DMS114 treated with DMSO at 0.1 percent for 48 hours (cell line): ENCODE data around the gene FUT2.
"Not testable (repeated sequence)": the region's sequence is repeated elsewhere in the genome, so short reads cannot be mapped to it uniquely, and the experiment has no call there.

Experiments used
- DNase-seq: peaks from one replicate; lab custom pipeline; 2025; ENCODE audit not compliant: unreplicated experiment; lab: John Stamatoyannopoulos, UW

The FUT2 gene

DNA sequence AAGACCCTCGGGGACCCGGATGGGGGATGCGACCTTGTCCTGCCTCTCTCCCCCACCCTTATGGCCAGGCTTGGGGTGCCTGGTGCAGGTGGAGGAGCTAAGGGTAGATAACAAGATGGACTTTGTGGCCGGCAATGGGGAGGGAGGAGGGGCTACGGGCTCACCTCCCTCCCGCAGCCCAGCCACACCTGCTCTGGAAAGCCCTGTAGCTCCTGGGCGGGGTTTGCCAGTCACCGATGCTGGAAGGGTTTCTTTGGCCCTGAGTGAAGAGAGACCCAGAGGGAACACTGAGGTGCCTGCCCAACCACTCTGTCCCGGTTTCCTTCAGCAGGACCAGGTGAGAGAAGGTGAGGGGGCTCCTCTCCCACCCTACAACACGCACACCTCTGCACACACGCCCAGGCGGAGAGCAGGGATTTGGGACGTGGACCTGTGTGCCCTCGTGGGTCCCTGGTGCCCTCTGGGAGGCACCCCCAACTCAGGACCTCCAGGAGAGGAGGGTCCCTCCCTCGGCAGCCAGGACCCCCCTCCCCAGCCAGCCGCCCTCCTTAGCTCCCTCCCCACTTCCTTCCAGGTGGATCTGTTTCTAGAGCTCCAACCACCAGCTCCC is at the start of gene FUT2:
FUT2 (plus strand) TSS at position 229 of the 610 bp plus-strand sequence. CDS start 6,986 bp downstream, outside the sequence.
- DNase-seq, result no peak

DNA sequence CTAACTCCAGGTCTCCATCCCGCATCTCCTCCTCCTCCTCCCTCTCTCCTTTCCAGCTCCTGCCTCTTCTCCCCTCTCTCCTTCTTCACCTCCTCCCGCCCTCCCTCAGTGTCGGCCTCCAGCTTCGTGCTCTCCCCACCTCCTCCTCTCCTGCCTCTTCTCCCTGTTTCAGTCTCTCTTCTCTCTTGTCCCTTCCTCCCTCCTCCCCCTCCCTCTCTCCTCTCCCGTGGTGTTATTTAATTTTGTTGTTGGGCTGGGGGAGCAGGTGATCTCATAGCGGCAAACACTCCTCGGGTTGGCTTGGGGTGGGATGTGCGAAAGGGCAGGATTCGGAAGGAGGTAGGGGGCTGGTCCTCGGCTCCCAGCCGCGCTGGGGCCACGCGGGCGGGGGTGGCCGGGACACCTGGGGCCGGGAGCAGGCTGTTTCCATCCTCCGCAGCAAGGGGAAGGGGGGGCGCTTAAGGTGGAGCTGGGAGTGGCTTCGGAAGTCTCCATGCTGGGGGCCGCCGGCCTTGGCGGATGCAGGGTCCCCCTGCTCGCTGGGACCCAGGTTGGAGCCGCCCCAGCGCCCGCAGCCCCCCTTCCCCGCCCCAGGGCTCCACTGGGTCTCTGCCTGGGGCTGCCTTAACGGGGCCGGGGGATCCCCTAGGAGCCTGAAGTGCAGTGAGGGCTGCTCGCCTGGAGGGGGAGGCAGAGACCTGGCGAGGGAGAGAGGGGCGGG is 49.6 kb upstream of the FUT2 start, which contains the start of gene CA11:
CA11 (minus strand) TSS at position 187 of the 721 bp plus-strand sequence. CDS start 555 bp downstream, outside the sequence.
- peak; percentile 59 for DNase-seq

DNA sequence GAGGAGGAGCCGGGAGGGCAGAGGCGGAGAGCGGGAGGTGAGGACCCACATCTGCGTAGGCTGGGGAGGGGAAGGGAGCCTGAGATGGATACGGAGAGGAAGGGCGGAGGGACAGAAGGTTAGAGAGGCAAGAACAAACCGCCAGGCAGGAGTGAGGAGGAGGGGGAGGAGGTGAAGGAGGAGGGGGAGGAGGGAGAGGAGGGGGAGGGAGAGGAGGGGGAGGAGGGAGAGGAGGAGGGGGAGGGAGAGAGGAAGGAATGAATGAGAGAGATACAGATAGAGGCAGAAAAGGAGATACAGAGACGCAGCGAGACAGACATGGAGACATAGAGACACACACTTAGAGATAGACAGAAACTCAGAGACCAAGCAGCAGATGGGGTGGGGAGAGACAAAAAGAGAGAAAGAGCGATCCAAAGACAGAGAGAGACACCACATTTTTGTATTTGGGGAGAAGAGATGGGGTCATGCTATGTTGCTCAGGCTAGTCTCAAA is 49.0 kb upstream of the FUT2 start:
- no peak for DNase-seq

DNA sequence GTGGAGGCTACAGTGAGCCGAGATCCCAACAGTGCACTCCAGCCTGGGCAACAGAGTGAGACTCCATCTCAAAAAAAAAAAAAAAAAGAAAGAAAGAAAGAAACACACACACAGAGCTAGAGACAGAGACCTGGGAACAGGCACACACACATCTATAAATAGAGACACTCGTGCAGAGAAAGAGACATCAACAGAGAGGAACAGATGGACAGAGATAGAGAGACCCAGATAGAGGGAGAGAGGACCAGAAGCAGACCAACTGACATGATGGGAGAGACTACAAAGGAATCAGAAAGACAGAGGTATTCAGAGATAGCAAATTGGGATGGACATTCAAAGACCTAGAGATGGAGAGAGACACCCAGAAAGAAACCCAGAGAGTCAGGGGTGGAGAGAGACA is 47.6 kb upstream of the FUT2 start:
- no peak for DNase-seq

DNA sequence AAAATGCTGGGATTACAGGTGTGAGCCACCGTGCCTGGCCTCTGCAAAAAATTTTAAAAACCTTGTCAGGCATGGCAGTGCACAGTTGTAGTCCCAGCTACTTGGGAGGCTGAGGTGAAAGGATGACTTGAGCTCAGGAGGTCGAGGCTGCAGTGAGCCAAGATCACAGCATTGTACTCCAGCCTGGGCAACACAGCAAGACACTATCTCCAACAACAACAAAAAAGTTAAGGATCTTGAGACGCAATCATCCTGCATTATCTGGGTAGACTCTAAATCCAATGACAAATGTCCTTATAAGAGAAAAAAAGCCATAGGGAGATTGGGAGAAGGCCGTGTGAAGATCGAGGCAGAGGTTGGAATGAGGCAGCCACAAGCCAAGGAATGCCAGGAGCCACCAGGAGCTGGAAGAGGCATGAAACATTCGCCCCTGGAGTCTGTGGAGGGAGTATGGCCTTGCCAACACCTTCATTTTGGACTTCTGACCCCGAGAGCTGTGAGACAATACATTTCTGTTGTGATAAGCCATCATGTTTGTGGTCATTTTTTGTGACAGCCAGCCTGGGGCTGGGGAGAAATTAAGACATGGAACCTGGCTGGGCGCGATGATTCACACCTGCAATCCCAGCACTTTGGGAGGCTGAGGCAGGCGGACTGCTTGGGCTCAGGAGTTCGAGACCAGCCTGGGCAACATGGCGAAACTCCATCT is 44.6 kb upstream of the FUT2 start:
- no peak for DNase-seq

DNA sequence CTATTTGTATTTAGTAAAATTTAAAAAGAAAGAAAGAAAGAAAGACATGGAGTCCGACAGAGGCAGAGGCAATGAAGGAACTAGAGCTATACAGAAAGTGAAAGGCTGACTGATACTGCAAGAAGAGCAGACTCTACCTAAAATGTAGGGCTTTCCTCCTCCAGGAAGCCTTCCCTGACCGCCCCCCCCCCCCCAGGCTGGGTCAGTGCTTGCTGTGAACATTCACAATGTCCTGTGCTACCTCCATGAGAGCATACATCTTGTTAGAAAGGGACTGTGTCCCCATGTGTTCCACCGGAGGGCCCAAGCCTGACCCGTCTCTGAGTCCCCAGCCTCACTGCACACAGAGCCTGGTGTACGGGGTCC is 44.1 kb upstream of the FUT2 start:
- no peak for DNase-seq

DNA sequence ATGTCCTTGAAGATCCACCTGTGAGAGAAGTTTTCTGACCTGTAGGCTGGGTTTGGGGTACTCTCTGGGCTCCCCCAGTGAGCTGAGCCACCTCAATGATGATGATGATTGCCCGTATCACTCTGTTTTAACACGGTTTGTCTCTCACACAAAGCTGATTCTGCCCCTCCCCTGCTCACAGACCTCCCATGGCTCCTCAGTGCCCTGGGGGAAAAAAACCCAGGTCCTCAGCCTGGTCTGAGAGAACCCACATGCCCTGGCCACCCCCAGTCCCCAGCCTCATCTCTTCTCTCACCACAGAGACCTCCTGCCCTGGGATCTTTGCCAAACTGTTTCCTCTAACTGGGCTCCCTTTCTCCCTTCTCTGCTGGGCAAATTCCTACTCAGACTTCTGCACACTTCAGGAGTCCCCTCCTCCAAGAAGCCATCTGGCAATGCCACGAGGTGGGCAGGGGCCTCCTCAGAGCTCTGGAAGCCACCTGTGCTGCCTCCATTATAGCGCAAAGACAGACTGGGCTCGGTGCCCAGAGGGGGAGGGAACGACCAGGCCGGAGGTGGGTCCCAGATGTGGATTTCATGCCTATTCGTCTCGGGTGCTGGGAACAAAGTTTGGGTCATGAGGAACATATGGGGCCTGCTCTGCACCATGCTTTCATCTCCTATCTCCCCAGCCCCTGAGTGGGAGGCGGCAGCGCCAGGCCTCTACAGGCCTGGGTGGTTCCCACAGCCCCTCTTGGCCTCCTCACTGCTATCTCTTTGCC is 41.3 kb upstream of the FUT2 start:
- no peak for DNase-seq

DNA sequence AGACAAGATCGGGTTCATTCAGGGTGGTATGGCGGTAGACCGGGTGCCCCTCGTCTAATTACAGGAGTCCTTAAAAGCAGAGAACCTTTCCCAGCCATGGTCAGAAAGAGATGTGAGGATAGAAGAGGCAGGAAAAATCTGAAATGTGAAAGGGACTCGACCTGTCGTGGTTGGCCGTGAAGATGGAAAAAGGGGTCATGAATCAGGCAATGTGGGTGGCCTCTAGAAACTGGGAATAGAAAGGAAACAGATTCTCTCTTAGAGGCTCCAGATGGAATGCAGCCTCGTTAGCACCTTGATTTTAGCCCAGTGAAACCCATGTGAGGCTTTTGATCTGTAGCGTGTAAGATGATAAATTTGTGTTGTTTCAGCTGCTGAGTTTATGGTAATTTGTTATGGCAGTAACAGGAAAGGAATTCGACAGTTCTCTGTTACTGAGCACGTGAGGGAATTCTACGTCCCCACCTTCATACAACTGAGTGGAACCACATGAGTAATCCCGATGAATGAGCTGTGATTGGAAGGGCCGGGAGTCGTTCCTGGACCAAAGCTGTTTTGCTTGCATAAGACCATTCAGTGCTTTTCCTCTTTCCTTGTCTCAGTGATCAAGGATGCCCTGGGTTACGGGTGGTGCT is 38.8 kb upstream of the FUT2 start:
- no peak for DNase-seq

DNA sequence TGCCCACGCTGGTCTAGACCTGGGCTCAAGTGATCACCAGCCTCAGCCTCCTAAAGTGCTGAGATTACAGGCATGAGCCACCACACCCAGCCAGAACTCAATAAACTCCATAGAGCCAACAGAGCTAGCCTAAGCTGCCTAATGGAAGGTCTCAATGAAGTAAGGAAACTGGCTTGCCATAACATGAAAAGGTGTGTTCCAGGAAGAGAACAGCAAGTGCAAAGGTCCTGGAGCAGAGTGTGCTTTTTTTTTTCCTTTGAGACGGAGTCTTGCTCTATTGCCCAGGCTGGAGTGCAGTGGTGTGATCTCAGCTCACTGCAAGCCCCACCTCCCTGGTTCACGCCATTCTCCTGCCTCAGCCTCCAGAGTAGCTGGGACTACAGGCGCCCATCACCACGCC is 37.9 kb upstream of the FUT2 start:
- not testable (repeated sequence) for DNase-seq

DNA sequence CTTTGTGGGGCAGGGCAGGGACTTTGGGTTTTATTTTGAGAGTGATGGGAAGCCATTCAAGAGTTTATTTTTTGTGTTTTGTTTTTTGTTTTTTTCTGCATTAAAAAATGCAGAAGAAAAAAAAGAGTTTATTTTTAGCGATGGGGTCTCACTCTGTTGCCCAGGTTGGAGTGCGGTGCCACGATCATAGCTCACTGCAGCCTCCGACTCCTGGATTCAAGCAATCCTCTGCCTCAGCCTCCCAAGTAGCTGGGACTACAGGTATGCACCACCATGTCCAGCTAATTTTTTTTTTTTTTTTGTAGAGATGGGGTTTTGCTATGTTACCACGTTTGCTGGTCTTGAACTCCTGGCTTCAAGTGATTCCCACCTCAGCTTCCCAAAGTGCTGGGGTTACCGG is 37.3 kb upstream of the FUT2 start:
- DNase-seq, result no peak

DNA sequence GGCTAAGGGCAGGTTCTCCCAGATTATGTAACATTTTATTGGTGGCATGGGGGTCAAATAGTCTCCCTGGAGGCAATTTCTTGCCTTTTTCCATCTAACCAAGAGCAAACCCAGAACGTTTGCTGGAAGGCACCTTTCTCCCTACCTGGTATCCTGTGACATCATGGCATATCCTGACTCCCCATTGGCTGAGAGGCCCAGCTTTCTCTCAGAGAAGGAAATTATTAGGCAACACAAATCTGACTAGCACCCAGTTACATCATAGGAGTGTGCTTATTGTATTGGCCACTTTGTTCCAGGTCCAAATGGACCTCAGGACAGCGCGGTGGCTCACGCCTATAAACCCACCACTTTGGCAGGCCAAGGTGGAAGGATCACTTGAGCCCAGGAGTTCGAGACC is 36.0 kb upstream of the FUT2 start:
- DNase-seq, result peak; percentile 8

DNA sequence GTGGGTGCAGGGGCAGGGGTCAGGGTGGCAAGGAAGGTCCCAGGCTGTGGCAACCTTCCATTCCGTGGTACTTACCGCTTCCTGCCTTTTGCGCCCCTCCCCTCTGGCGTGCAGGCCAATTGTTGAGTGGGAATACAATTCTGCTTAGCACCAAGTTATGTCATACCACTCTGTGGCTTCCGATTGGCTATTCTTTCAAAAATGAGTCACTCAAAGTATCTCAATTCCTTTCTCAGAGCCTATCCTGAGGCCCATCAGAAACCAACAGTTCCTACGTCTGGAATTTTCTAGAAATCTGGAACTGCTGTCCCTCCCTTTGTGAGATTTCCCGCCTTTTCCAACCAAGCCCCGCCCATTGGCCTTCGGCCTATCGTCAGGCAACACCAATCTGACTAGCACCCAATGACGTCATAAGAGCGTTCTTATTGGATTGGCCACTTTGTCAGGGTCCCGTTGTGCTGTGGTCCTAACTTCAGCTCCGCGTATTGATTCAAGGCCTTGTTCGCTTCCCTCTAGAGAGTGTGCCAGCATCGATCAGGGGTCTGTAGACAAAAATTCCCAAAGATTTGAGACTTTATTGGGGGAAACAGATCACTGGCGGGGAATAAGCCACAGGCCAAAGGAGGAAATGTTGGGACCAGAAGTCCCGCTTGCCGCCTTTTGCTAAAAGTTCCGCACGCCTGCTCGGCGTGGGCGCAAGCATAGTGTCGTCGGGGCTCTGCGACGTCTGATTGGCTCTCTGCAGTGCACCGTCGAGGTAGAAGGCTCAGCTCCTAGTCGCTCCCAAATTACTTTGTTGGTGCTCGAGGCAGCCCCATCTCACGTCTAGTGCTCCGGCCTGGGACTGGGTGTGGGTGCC is 34.7 kb upstream of the FUT2 start:
- DNase-seq, result peak; percentile 73

DNA sequence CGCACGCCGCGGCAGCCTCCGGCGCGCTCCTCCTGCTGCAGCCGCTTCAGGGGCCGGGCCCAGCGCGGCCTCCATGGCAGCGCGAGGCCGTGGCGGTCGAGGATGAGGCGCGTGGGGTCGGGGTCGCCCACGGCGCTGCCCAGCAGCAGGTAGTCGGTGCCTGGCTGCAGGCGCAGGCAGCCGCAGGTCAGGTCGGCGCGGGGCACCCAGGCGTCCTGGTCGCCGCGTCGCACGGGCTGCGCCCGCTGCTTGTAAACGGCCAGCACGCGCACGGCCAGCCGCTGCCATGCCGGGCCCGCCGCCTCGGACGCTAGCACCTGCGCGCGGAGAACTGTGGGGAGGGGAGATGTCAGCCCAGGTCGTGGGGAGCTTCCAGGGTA is 34.1 kb upstream of the FUT2 start:
- no peak for DNase-seq

DNA sequence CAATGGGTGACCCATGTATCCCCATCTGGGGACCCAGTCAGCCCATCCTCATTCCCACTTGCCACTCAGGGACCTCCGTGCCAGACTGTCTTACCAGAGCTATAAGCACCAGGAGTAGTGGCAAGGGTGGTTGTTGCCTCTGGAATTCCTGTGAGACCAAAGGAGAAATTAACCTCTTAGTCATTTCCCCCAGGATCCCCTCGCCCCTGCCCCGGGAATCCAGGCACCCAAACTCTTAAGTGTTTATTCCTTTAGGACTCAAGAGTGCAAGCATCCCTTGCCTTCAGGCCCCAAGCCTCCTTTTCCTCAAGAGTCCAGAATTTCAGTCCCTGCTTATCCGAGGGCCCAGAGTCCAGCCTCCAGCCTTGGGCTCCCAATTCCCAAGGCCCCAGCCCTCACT is 32.1 kb upstream of the FUT2 start:
- DNase-seq, result no peak

DNA sequence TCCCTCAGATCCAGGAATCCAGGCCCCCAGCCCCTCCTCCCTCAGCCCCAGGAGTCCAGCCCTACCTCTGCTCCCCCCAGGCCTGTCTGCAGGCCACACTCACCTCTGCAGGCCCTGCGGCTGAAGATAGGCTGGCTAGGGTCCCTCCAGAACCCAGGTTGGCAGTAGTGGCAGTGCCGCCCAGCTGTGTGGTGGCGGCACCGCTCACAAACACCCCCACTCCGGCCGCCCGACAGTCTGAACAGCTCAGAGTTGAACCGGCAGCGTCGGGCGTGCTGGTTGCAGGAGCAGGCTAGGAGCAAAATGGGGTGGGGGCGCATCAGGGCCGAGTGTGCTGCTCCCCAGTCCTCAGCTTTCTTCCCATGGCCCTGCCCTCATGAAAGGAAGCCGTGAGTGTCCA is 31.3 kb upstream of the FUT2 start:
- DNase-seq, result no peak

DNA sequence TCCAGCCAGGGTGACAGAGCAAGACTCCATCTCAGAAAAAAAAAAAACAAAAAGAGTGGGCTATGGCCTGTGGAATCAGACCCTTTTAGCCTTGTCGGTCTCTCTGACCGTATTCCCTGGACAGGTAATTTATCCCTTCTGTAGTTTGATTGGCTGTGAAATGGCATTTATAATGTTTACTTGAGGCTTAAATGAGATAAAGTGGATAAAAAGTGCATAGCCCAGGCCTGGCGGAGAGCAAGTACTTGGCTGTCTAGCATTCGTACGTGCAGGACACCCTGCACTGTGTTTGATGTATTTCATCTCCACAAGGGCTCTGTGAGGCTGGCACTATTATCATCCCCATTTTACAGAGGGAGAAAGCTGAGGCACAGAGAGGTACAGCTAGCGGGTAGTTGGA is 30.0 kb upstream of the FUT2 start:
- DNase-seq, result no peak

DNA sequence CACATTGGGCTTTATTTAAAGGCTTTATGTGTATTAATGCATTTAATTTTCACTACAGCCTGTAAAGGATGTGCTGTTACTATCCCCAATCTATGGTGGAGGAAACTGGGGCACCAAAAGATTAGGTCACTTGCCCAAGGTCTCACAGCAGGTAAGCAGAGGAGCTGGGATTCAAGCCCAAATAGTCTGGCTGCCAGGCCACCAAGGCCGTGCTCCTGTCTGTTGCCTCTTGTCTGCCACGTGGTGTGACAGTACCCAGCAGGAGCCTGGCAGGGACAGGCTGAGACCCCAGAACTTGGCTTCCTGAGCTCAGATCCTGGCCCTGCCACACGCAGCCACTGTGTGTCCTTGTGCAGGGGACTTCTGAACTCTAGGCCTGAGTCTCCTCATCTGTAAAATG is 27.4 kb upstream of the FUT2 start:
- no peak for DNase-seq

DNA sequence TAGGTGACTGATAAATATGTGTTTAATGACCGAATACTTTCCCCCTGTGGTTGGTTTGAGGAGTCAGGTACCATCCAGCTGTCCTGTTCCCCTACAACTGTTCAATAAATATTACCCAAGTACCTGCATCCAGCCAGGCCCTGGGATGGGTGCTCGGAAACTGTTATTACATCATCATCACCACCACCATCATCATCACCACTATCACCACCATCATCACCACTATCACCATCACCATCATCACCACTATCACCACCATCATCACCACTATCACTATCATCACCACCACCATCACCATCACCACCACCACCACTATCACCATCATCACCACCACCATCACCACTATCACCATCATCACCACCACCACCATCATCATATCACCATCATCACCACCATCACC is 27.0 kb upstream of the FUT2 start:
- DNase-seq, result no peak

DNA sequence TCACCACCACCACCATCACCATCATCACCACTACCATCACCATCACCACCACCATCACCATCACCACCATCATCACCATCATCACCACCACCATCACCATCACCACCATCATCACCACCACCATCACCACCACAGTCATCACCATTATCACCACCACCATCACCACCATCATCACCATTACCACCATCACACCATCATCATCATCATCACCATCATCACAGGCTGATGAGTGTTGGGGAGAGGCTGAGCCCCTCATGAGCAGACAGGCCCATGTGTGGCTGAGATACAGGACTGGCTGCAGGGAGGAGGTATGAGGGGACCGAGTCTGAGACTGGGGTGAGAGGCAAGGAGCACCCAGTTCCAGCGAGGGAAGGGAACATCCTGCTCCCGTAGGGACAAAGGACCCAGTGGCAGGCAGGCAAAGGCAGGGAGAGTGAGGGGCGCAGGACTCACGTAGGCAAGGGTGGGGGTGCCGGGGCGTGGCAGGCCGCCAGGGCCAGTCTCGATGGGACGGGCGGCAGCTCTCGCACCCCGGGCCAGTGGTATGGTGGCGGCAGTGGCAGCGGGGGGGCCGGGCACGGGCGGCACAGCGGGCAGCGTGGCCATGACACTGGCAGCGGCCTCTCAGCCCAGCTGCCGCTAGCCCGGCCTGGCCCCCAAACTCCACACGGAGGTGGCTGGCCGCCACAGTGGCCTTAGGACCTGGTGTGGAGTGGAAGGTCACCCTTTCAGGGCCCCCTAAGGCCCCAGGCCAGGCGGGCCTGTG is 25.7 kb upstream of the FUT2 start:
- no peak for DNase-seq
